A549 (cell line): ENCODE results near the gene IL22RA2. TPM values are rescaled to one million over a fixed set of nuclear protein-coding genes. Genes with fewer than 3 reads are reported as not detected.

Experiments used
- ATAC-seq, 2 experiments: fragments of 200-7000 bp in 1 of 2; fragments of >200 bp in 1 of 2; cut with Nextera tagmentation in 1 of 2; cut with Tn5 transposase in 1 of 2; 3 replicates each; pipeline versions ENCODE4 v1.8.0 to v1.9.1; 2018 to 2020; ENCODE audit warnings: mild to moderate bottlenecking in 1 of 2, moderate library complexity in 1 of 2
- CTCF ChIA-PET: fragments of 300-600 bp; sonication (Branson Sonifier 250); formaldehyde crosslinking; extraction: SDS; loops from one replicate; lab custom pipeline; 2021; ENCODE audit warnings: antibody characterized with exemption, inconsistent platforms; lab: Yijun Ruan, JAX
- POLR2A ChIA-PET: fragments of 350-600 bp; formaldehyde crosslinking; extraction: SDS; loops from one replicate; lab custom pipeline; 2021; ENCODE audit warnings: antibody characterized with exemption, inconsistent platforms; lab: Yijun Ruan, JAX
- DNase-seq, 2 experiments: peaks; one replicate each; pipeline versions ENCODE4 v3.0.0 to v3.0.0-alpha.2; 2011 to 2016; ENCODE audit warnings: low read depth in 1 of 2, low spot score in 1 of 2
- FAIRE-seq: peaks from 2 replicates; lab custom pipeline; 2011; peaks lifted over from hg19 to GRCh38; lab: Jason Lieb, UNC
- H3K27ac ChIP-seq, 2 experiments: fragments of >200 bp; sonication (Bioruptor Twin); formaldehyde crosslinking; 3 replicates each; pipeline ENCODE4 v1.5.1; 2016 to 2017
- H3K4me1 ChIP-seq: fragments of >200 bp; sonication (Bioruptor Twin); formaldehyde crosslinking; 3 replicates; pipeline ENCODE4 v1.6.1; 2016
- H3K4me2 ChIP-seq: fragments of >200 bp; sonication (Bioruptor Twin); formaldehyde crosslinking; 3 replicates; pipeline ENCODE4 v1.6.1; 2016
- H3K4me3 ChIP-seq: fragments of >200 bp; sonication (Bioruptor Twin); formaldehyde crosslinking; 3 replicates; pipeline ENCODE4 v1.5.1; 2016
- H3K9me3 ChIP-seq: fragments of >200 bp; sonication (Bioruptor Twin); formaldehyde crosslinking; 3 replicates; pipeline ENCODE4 v1.6.1; 2016
- CBX8 ChIP-seq: fragments of 200-600 bp; sonication (generic); IDR thresholded peaks from 2 replicates; pipeline ENCODE4 v1.6.1; 2016
- CHD2 ChIP-seq: fragments of 150-350 bp; IDR thresholded peaks from 2 replicates; pipeline ENCODE4 v1.6.1; 2014; ENCODE audit warnings: low read length; ENCODE audit not compliant: partially characterized antibody
- EHF ChIP-seq: fragments of 250-450 bp; sonication (Bioruptor Pico); IDR thresholded peaks from 2 replicates; pipeline ENCODE4 v1.5.0; 2020; ENCODE audit warnings: mild to moderate bottlenecking
- ESRRA ChIP-seq: fragments of 150-350 bp; IDR thresholded peaks from 2 replicates; pipeline ENCODE4 v1.6.1; 2014; ENCODE audit warnings: mild to moderate bottlenecking, low read length, borderline replicate concordance
- HDAC2 ChIP-seq: fragments of 200-600 bp; sonication (generic); IDR thresholded peaks from 2 replicates; pipeline ENCODE4 v1.6.1; 2016
- HES2 ChIP-seq: fragments of >200 bp; sonication (Bioruptor Twin); formaldehyde crosslinking; IDR thresholded peaks from 2 replicates; pipeline ENCODE4 v1.6.1; 2016
- HMGXB4 ChIP-seq: fragments of 250-450 bp; sonication (Bioruptor Pico); IDR thresholded peaks from 2 replicates; pipeline ENCODE4 v1.5.0; 2021; ENCODE audit warnings: mild to moderate bottlenecking, moderate library complexity, borderline replicate concordance
- HOXB5 ChIP-seq: fragments of 250-450 bp; sonication (Bioruptor Pico); IDR thresholded peaks from 2 replicates; pipeline ENCODE4 v1.5.0; 2020; ENCODE audit warnings: mild to moderate bottlenecking, moderate library complexity
- KDM1A ChIP-seq: fragments of 200-600 bp; sonication (generic); IDR thresholded peaks from 2 replicates; pipeline ENCODE4 v1.6.1; 2016; ENCODE audit warnings: low read depth, mild to moderate bottlenecking
- MAFK ChIP-seq: fragments of 450-650 bp; IDR thresholded peaks from 2 replicates; pipeline ENCODE4 v1.6.1; 2014; ENCODE audit not compliant: partially characterized antibody
- MYC ChIP-seq: IDR thresholded peaks from 2 replicates; pipeline ENCODE4 v1.6.1; 2012; ENCODE audit warnings: mild to moderate bottlenecking, inconsistent platforms, low read length, improper control_type of control experiment, borderline replicate concordance
- NFE2L2 ChIP-seq: fragments of 150-350 bp; conservative IDR thresholded peaks from 2 replicates; pipeline ENCODE4 v1.6.1; 2014; ENCODE audit warnings: low read length
- PBX3 ChIP-seq: IDR thresholded peaks from 2 replicates; pipeline ENCODE4 v1.6.1; 2012
- PHF8 ChIP-seq: fragments of 200-600 bp; sonication (generic); IDR thresholded peaks from 2 replicates; pipeline ENCODE4 v1.6.1; 2016; ENCODE audit warnings: low read depth, mild to moderate bottlenecking, antibody characterized with exemption, moderate library complexity, borderline replicate concordance
- RCOR1 ChIP-seq: fragments of 150-350 bp; IDR thresholded peaks from 2 replicates; pipeline ENCODE4 v1.6.1; 2014; ENCODE audit warnings: antibody characterized with exemption, low read length, low read depth
- SMC3 ChIP-seq: fragments of >200 bp; sonication (Bioruptor Twin); formaldehyde crosslinking; IDR thresholded peaks from 3 replicates; pipeline ENCODE4 v1.6.1; 2018; ENCODE audit warnings: inconsistent platforms
- WGBS: methylation state at CpG from one replicate; pipeline ENCODE4 v1.1.6; 2017; ENCODE audit errors: missing lambda C conversion rate; 5-methylcytosine and 5-hydroxymethylcytosine counted together
- polyA plus RNA-seq, 4 experiments: library from polyadenylated mRNA; depleted of rRNA in 3 of 4; stranded (reverse); fragments of >200 nt; fragmentation: RNase III in 1 of 4; extraction: RNeasy Plus Mini Kit Qiagen cat#74134 plus additional on column Dnase treatment in 1 of 4; gene quantifications; 2 replicates in 3 of 4; 3 replicates in 1 of 4; pipeline ENCODE4 v1.2.3, GENCODE V29; 2011 to 2017
- TF ChIP-seq, protein P1 (sequence below): fragments of 450-650 bp; IDR thresholded peaks from 2 replicates; pipeline ENCODE4 v1.6.1; 2014; ENCODE audit warnings: antibody characterized with exemption

Gene IL22RA2
- polyA plus RNA-seq, 2 of the 4 experiments (the other 2 are of a cell fraction), result not detected

- CTCF ChIA-PET, result interaction anchor here (0.7 to 1.1 kb wide), 2 partner anchors 124 to 490 kb away, joined by 3 read pairs; no protein-coding TSS in a partner anchor
- WGBS, result 20% methylated on average over 12 of the region's 12 CpGs
- no peak for FAIRE-seq
Measured at GRCh38 chr6:137217801-137218472, 44.5 kb upstream of the IL22RA2 start.

GRCh38 chr6:137216875-137217553 is 43.6 kb upstream of the IL22RA2 start:
- H3K9me3 ChIP-seq, result no peaks in the 10 kb centered on the region
- FAIRE-seq (no peak), ATAC-seq (no peak), DNase-seq (no peak)
- CTCF ChIA-PET, result interaction anchor here (1.1 to 1.5 kb wide), 2 partner anchors 98 to 123 kb away, joined by 3 to 6 read pairs; no protein-coding TSS in a partner anchor
- peak overlapping the region; percentile 94; the same call in 1 of the 3 replicates for H3K4me3 ChIP-seq
- peak overlapping the region; percentile 84 for H3K4me2 ChIP-seq
- TF ChIP-seq HES2, result no peak
- TF ChIP-seq NFE2L2, result no peak
- TF ChIP-seq HOXB5 (CRISPR knock-in tag), result no peak
- no peak for TF ChIP-seq CBX8
- TF ChIP-seq PBX3, result no peak
- TF ChIP-seq SMC3, result no peak
- no peak for TF ChIP-seq CHD2
- no peak for TF ChIP-seq KDM1A
- no peak for TF ChIP-seq HMGXB4
- TF ChIP-seq, protein P1, sequence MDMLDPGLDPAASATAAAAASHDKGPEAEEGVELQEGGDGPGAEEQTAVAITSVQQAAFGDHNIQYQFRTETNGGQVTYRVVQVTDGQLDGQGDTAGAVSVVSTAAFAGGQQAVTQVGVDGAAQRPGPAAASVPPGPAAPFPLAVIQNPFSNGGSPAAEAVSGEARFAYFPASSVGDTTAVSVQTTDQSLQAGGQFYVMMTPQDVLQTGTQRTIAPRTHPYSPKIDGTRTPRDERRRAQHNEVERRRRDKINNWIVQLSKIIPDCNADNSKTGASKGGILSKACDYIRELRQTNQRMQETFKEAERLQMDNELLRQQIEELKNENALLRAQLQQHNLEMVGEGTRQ, result no peak
- no peak for TF ChIP-seq MAFK
- no peak for TF ChIP-seq PHF8
- TF ChIP-seq MYC, result no peak
- POLR2A ChIA-PET, result interaction anchor here (1.0 to 1.9 kb wide), 2 partner anchors 25 to 45 kb away, joined by 3 to 6 read pairs (median 6); no protein-coding TSS in a partner anchor
- peak overlapping the region; percentile 95 to 96; a peak in 4 of 6 replicates for H3K27ac ChIP-seq
- 79% methylated on average over 12 of the region's 12 CpGs for WGBS
- H3K4me1 ChIP-seq, result peaks cover 44% of the 10 kb centered on the region

More at GRCh38 chr6:137217801-137218472, 44.5 kb upstream of the IL22RA2 start:
- Histone ChIP-seq H3K27ac (peak overlapping the region; percentile 95 to 96), H3K4me2 (peak overlapping the region; percentile 84), H3K4me1 (peaks cover 44% of the 10 kb centered on the region), H3K4me3 (peak overlapping the region; percentile 94), H3K9me3 (no peaks in the 10 kb centered on the region)
- DNase-seq (no peak), ATAC-seq (no peak)
- POLR2A ChIA-PET, result interaction anchor here (1.0 to 1.9 kb wide), 2 partner anchors 24 to 44 kb away, joined by 3 to 6 read pairs; no protein-coding TSS in a partner anchor
- TF ChIP-seq HES2 (no peak), RCOR1 (no peak), ESRRA (no peak), HDAC2 (no peak), CBX8 (no peak), KDM1A (no peak), EHF (CRISPR knock-in tag) (no peak)
